Inflammatory macrophage treated with lipopolysaccharide for 1 hour (primary cell): Measurements from ENCODE around the gene POLE4.

Experiments used
- DNase-seq, 2 donors: peaks; one replicate each; pipeline ENCODE4 v3.0.0-alpha.2; 2020 to 2022

Gene POLE4

GRCh38 chr2:74958274-74959105 is at the start of gene POLE4:
Gene POLE4 (plus strand): TSS chr2:74958643. CDS start chr2:74958680, 37 bp downstream.
- DNase-seq: peak; percentile 74 to 87

GRCh38 chr2:74908748-74909444 is 49.5 kb upstream of the POLE4 start:
- DNase-seq: no peak

- no peak for DNase-seq
Observed at GRCh38 chr2:74910245-74910644, 48.2 kb upstream of the POLE4 start.

- no peak for DNase-seq
Observed at GRCh38 chr2:74911061-74911460, 47.4 kb upstream of the POLE4 start.

GRCh38 chr2:74915743-74916142 is 42.7 kb upstream of the POLE4 start:
- DNase-seq: peak in 1 of 2 donors; percentile 35

GRCh38 chr2:74916394-74916793 is 42.0 kb upstream of the POLE4 start:
- no peak for DNase-seq

GRCh38 chr2:74917702-74918619 is 40.5 kb upstream of the POLE4 start:
- DNase-seq: no peak

- DNase-seq: peak; percentile 22 to 77
Observed at GRCh38 chr2:74919827-74920226, 38.6 kb upstream of the POLE4 start.

- DNase-seq: no peak
Observed at GRCh38 chr2:74921236-74921736, 37.2 kb upstream of the POLE4 start.

- DNase-seq: peak; percentile 79 to 88
Observed at GRCh38 chr2:74922592-74923227, 35.7 kb upstream of the POLE4 start.

- no peak for DNase-seq
Observed at GRCh38 chr2:74924463-74925265, 33.8 kb upstream of the POLE4 start.

GRCh38 chr2:74925361-74925786 is 33.1 kb upstream of the POLE4 start:
- DNase-seq: no peak

GRCh38 chr2:74927621-74928020 is 30.8 kb upstream of the POLE4 start:
- no peak for DNase-seq

- DNase-seq: no peak
Observed at GRCh38 chr2:74930811-74931486, 27.5 kb upstream of the POLE4 start.

- no peak for DNase-seq
Observed at GRCh38 chr2:74931940-74932339, 26.5 kb upstream of the POLE4 start.

GRCh38 chr2:74935975-74936391 is 22.5 kb upstream of the POLE4 start:
- DNase-seq: no peak

GRCh38 chr2:74937221-74937880 is 21.1 kb upstream of the POLE4 start:
- no peak for DNase-seq

GRCh38 chr2:74938264-74938663 is 20.2 kb upstream of the POLE4 start:
- no peak for DNase-seq

GRCh38 chr2:74939919-74940812 is 18.3 kb upstream of the POLE4 start:
- DNase-seq: no peak
